HG03039 (cell line): ENCODE results near the gene PTPRM.

Experiments
- ATAC-seq: cut with Tn5 transposase; IDR thresholded peaks from one replicate; pipeline ENCODE4 v1.9.1; 2021; ENCODE audit warnings: mild to moderate bottlenecking, moderate library complexity; ENCODE audit not compliant: unreplicated experiment

PTPRM gene

GRCh38 chr18:8401606-8402005 is 834.5 kb downstream of the PTPRM start:
- no peak for ATAC-seq

- no peak for ATAC-seq
Observed at GRCh38 chr18:8402237-8402636, 835.1 kb downstream of the PTPRM start.

- no peak for ATAC-seq
Observed at GRCh38 chr18:8403713-8404112, 836.6 kb downstream of the PTPRM start.

- ATAC-seq, result no peak
Observed at GRCh38 chr18:8406186-8406867, 839.2 kb downstream of the PTPRM start.

- no peak for ATAC-seq
Observed at GRCh38 chr18:8406868-8407250, 839.7 kb downstream of the PTPRM start.

GRCh38 chr18:8409151-8409550 is 842.0 kb downstream of the PTPRM start:
- no peak for ATAC-seq

GRCh38 chr18:8411492-8411891 is 844.4 kb downstream of the PTPRM start:
- ATAC-seq, result no peak

- ATAC-seq, result no peak
Observed at GRCh38 chr18:8412117-8412516, 845.0 kb downstream of the PTPRM start.

- no peak for ATAC-seq
Observed at GRCh38 chr18:8413189-8413588, 846.1 kb downstream of the PTPRM start.

- ATAC-seq, result no peak
Observed at GRCh38 chr18:8413751-8414150, 846.6 kb downstream of the PTPRM start.

GRCh38 chr18:8416212-8417019 is 849.3 kb downstream of the PTPRM start:
- no peak for ATAC-seq

GRCh38 chr18:8422391-8422790 is 855.3 kb downstream of the PTPRM start:
- ATAC-seq, result no peak

GRCh38 chr18:8423051-8423557 is 856.0 kb downstream of the PTPRM start:
- ATAC-seq, result no peak

- no peak for ATAC-seq
Observed at GRCh38 chr18:8424481-8424880, 857.4 kb downstream of the PTPRM start.

GRCh38 chr18:8424917-8425725 is 858.0 kb downstream of the PTPRM start:
- no peak for ATAC-seq

- ATAC-seq, result no peak
Observed at GRCh38 chr18:8426401-8426800, 859.3 kb downstream of the PTPRM start.

- no peak for ATAC-seq
Observed at GRCh38 chr18:8427339-8427738, 860.2 kb downstream of the PTPRM start.

GRCh38 chr18:8428951-8429350 is 861.8 kb downstream of the PTPRM start:
- no peak for ATAC-seq

- ATAC-seq, result no peak
Observed at GRCh38 chr18:8431036-8431435, 863.9 kb downstream of the PTPRM start.

- ATAC-seq, result no peak
Observed at GRCh38 chr18:8433323-8433722, 866.2 kb downstream of the PTPRM start.

- no peak for ATAC-seq
Observed at GRCh38 chr18:8433771-8434170, 866.7 kb downstream of the PTPRM start.
